NCI-H226 (cell line): ENCODE measurements around the gene RRAGB.
A peak's percentile ranks its signal among the peaks of the same experiment; 100 is the strongest.
"Not testable (repeated sequence)": the region's sequence is repeated elsewhere in the genome, so short reads cannot be mapped to it uniquely, and the experiment has no call there.

Experiments used
- DNase-seq: peaks from one replicate; pipeline ENCODE4 v3.0.0-alpha.2; 2015

Gene RRAGB

GRCh38 chrX:55774419-55774818, 56.9 kb downstream of the RRAGB start:
- DNase-seq, result not testable (repeated sequence)

DNA sequence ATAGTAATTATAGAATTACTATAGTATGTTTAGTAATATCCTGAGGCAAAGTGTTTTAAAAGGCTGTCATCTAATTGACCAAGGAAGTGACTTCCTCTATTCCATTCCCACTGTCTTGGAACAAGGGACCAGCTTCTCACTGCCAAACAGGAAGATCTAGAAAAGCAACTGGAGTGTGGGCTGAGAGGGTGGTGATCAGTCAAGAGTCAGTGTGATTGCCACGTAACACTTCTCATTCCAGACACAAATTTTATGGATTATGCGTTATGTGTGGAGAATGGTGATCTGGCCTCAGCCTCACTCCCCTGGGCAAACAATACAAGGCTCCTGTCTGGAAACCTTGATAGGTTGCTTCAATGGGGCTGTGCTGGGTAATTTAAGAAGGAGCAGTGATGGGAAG, 60.0 kb downstream of the RRAGB start:
- DNase-seq, result no peak

DNA sequence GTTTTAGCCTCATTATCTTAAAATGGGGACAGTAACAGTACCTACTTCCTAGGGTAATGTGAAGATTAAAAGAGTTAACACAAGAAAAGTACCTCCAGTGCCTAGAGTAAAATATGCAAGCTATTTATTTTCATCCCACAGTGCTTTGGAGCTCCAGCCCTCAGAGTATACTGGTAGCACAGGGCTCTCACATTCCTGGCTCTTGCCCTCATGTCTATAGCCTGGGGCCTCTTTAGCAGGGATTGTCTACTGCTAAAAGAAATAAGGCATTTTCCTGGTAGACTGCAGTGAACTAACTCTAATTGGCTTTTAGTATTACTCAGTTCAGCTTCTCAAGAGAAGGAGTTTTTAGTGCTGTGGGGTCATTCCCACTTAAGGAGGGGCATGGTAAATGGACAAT, 60.8 kb downstream of the RRAGB start:
- peak; percentile 35 for DNase-seq

DNA sequence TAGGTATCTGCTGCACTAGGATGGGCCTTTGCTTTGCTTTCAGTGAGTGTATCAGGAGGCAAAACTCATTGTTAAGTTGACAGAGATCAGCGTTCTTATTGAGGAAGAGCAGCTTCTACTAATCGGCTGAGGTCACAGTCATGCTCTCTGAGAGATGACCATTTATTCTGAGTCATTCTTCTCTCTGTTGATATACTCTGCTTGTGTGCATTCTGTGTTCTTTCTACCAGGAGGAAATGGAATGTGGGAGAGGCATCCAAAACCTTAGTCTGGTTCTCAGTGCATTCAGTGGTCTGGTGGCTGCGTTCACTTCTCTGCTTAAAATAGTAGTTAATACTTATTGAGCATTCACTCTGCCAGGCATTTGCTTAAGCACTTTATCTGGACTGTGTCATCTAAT, 66.2 kb downstream of the RRAGB start:
- no peak for DNase-seq

DNA sequence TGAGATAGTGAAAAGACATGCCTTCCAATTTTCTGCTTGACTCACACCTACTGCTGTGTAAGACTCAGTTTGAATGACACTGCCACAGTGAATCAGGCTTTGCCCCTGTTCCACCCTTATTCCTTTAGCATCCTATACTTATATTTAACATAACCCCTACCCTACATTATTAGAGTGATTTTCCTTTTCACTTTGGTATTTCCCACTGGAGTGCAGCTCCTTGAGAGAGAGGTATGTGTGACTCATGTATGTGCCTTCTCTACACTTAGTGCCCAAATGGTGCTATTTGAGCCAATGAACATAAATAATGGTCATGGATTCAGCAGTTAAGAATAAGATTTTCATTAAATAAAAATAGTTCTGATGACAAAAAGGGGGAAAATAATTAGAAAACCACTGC, 69.5 kb downstream of the RRAGB start:
- no peak for DNase-seq

DNA sequence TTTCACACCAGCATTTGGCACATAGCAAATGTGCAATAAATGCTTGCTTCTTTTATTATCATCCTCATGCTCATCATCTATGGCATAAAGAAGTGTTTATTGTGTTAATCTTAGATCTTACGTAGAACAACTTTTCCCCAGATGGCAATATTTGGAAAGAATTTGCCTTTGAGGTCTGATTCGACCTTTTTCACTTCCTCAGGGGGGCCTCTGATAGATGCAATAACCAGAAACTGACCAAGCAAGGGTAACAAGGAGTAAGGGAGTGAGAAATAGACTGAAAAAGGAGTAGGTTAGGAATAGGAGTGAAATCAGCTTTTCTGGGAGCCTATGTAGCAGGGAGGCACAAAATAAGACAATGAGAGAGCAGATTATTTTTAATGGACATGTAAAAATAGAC, 70.2 kb downstream of the RRAGB start:
- DNase-seq, result no peak

GRCh38 chrX:55794405-55794804, 76.9 kb downstream of the RRAGB start:
- no peak for DNase-seq

GRCh38 chrX:55796496-55796895, 78.9 kb downstream of the RRAGB start:
- no peak for DNase-seq

DNA sequence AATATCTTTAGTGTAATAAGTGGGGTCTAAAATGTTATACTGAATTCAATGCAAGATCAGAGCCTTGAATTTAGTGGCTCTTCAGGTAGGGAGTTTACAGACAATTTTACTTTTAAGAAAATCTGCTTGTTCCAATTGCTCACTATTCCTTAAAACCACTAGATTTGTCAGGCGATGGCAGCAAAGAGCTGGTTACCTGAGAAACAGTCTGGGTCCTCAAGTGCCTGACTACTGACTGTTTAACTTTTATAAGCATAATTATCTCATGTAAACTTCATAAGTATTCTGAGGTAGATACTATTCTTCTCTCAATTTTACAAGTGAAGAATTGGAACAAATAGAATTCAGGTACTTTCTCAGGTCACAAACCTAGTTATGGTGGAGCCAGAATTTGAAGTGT, 84.3 kb downstream of the RRAGB start:
- DNase-seq, result no peak
